ENCODE results near the gene PTGS1.

DNA sequence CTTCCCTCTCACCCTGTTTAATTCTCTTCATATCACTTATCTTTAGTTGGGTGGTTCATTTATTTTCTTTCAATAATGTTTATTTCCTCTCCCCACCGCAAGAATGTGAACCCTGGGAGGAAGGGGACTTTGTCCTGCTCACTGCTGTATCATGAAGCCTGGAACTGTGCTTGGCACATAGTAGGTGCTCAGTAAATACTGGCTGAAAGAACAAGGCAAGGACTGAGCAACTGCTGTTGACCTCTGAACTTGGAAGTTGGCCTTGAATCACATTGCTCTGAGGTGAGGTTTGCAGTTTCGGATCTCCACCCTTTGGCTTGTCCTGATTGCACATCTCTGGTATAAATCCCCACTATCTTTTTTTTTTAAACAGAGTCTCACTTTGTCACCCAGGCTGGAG lies 22.0 kb upstream of the PTGS1 start:
- TF ChIP-seq, protein P1, sequence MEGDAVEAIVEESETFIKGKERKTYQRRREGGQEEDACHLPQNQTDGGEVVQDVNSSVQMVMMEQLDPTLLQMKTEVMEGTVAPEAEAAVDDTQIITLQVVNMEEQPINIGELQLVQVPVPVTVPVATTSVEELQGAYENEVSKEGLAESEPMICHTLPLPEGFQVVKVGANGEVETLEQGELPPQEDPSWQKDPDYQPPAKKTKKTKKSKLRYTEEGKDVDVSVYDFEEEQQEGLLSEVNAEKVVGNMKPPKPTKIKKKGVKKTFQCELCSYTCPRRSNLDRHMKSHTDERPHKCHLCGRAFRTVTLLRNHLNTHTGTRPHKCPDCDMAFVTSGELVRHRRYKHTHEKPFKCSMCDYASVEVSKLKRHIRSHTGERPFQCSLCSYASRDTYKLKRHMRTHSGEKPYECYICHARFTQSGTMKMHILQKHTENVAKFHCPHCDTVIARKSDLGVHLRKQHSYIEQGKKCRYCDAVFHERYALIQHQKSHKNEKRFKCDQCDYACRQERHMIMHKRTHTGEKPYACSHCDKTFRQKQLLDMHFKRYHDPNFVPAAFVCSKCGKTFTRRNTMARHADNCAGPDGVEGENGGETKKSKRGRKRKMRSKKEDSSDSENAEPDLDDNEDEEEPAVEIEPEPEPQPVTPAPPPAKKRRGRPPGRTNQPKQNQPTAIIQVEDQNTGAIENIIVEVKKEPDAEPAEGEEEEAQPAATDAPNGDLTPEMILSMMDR (IDR thresholded peaks at IDR 0.05) = no peak
- TF ChIP-seq EP300 (IDR thresholded peaks at IDR 0.05; ENCODE audit: low read depth) (no peak), POLR2A (IDR thresholded peaks at IDR 0.05) (no peak), POLR2AphosphoS5 (IDR thresholded peaks at IDR 0.05) (no peak)
